GM12878 (cell line): ENCODE results near the gene GLRX5. TPM values are rescaled to one million over a fixed set of nuclear protein-coding genes. Genes with fewer than 3 reads are reported as not detected.

Experiments
- ATAC-seq: fragments of 200-7000 bp; cut with Tn5 transposase; 3 replicates; pipeline ENCODE4 v1.9.1; 2020; ENCODE audit warnings: mild to moderate bottlenecking, moderate library complexity
- BruUV-seq: library from RNA; stranded (reverse); fragments of 400-500 nt; replicated peaks from 2 replicates; lab custom pipeline; 2021; lab: Mats Ljungman, UMichigan
- CTCF ChIA-PET: fragments of 300-600 bp; sonication (Branson Sonifier 250); formaldehyde crosslinking; extraction: SDS; loops from one replicate; lab custom pipeline; 2021; ENCODE audit warnings: inconsistent platforms; lab: Yijun Ruan, JAX
- POLR2A ChIA-PET: fragments of 350-600 bp; formaldehyde crosslinking; extraction: SDS; loops from one replicate; lab custom pipeline; 2021; ENCODE audit warnings: inconsistent platforms; lab: Charles Lee
- RAD21 ChIA-PET: fragments of 300-600 bp; sonication (Branson Sonifier 250); formaldehyde crosslinking; loops from one replicate; lab custom pipeline; 2023; ENCODE audit warnings: antibody characterized with exemption; ENCODE audit not compliant: unreplicated experiment; lab: Charles Lee
- SMC1A ChIA-PET: fragments of 300-600 bp; sonication (Branson Sonifier 250); formaldehyde crosslinking; loops from one replicate; lab custom pipeline; 2023; ENCODE audit not compliant: unreplicated experiment, uncharacterized antibody; lab: Charles Lee
- DNase-seq: peaks from one replicate; pipeline ENCODE4 v3.0.0-alpha.2; 2011; ENCODE audit warnings: low read depth, low spot score
- FAIRE-seq: peaks from 3 replicates; lab custom pipeline; 2011; peaks lifted over from hg19 to GRCh38; lab: Jason Lieb, UNC
- H2AFZ ChIP-seq: 2 replicates; pipeline ENCODE4 v1.6.0; 2011; ENCODE audit warnings: low read depth, low read length, control low read depth; ENCODE audit not compliant: control insufficient read depth
- H3K27ac ChIP-seq: 2 replicates; pipeline ENCODE4 v1.5.1; 2011; ENCODE audit warnings: control low read depth; ENCODE audit not compliant: control insufficient read depth, insufficient read depth
- H3K27me3 ChIP-seq, 2 experiments: replicated peaks in 1 of 2; 2 replicates each; pipeline versions ENCODE4 v1.6.0 to v1.6.1; 2011; ENCODE audit warnings: low read length in 1 of 2; ENCODE audit not compliant: control insufficient read depth in 2 of 2, insufficient read depth in 2 of 2
- H3K36me3 ChIP-seq, 2 experiments: 2 replicates each; pipeline ENCODE4 v1.5.1; 2011; ENCODE audit warnings: low read length in 1 of 2; ENCODE audit not compliant: control insufficient read depth in 2 of 2, insufficient read depth in 2 of 2
- H3K4me1 ChIP-seq: 2 replicates; pipeline ENCODE4 v1.6.1; 2011; ENCODE audit warnings: mild to moderate bottlenecking, low read length, moderate library complexity, mixed read lengths; ENCODE audit not compliant: control insufficient read depth, insufficient read depth
- H3K4me2 ChIP-seq: 2 replicates; pipeline ENCODE4 v1.6.0; 2011; ENCODE audit warnings: control low read depth; ENCODE audit not compliant: control insufficient read depth, insufficient read depth
- H3K4me3 ChIP-seq: fragments of 200-600 bp; sonication (generic); 2 replicates; pipeline ENCODE4 v1.5.1; 2016
- H3K79me2 ChIP-seq: 2 replicates; pipeline ENCODE4 v1.6.0; 2011; ENCODE audit warnings: low read length; ENCODE audit not compliant: control insufficient read depth, insufficient read depth
- H3K9ac ChIP-seq: 2 replicates; pipeline ENCODE4 v1.8.0; 2011; ENCODE audit warnings: low read length, control low read depth, mixed read lengths; ENCODE audit not compliant: control insufficient read depth, insufficient read depth
- H3K9me3 ChIP-seq: replicated peaks from 3 replicates; pipeline ENCODE4 v1.5.1; 2011; ENCODE audit warnings: mild to moderate bottlenecking, low read length; ENCODE audit not compliant: control insufficient read depth, insufficient read depth
- H4K20me1 ChIP-seq: 2 replicates; pipeline ENCODE4 v1.6.0; 2011; ENCODE audit not compliant: control insufficient read depth, insufficient read depth
- BCL3 ChIP-seq: IDR thresholded peaks from 2 replicates; pipeline ENCODE4 v1.6.1; 2011; ENCODE audit warnings: borderline replicate concordance, low read depth, mild to moderate bottlenecking, moderate library complexity, low read length; ENCODE audit not compliant: insufficient read depth, poor library complexity, severe bottlenecking
- IRF4 ChIP-seq: IDR thresholded peaks from 2 replicates; pipeline ENCODE4 v1.6.1; 2011; ENCODE audit warnings: low read depth, low read length
- NFYB ChIP-seq: IDR thresholded peaks from 2 replicates; pipeline ENCODE4 v1.6.1; 2011; ENCODE audit warnings: low read depth, mild to moderate bottlenecking, low read length, improper control_type of control experiment, moderate library complexity; ENCODE audit not compliant: insufficient read depth
- SMARCA5 ChIP-seq: fragments of 450-650 bp; IDR thresholded peaks from 2 replicates; pipeline ENCODE4 v1.6.1; 2017; ENCODE audit warnings: mild to moderate bottlenecking
- YBX1 ChIP-seq: fragments of 450-650 bp; IDR thresholded peaks from 2 replicates; pipeline ENCODE4 v1.6.1; 2016; ENCODE audit warnings: antibody characterized with exemption
- WGBS: methylation state at CpG from one replicate; pipeline ENCODE4 v1.1.6; 2016; ENCODE audit warnings: low lambda C conversion rate; ENCODE audit not compliant: insufficient replicate concordance, insufficient coverage; ENCODE audit errors: missing lambda C conversion rate; 5-methylcytosine and 5-hydroxymethylcytosine counted together
- in situ Hi-C: fragments of 300-500 bp; cut with MboI; formaldehyde crosslinking; loops from 9 replicates; pipeline ENCODE4 v1.14.3; 2018; ENCODE audit warnings: mixed read lengths
- intact Hi-C: fragments of 100-400 bp; cut with micrococcal nuclease; formaldehyde crosslinking; loops from one replicate; pipeline ENCODE4 v1.14.2; 2022; ENCODE audit not compliant: unreplicated experiment
- polyA plus RNA-seq, 11 experiments: library from polyadenylated mRNA; depleted of rRNA in 4 of 11; unstranded in 6 of 11; stranded (reverse) in 5 of 11; fragments of >200 nt; fragmentation: Nextera tagmentation in 4 of 11; fragmentation: Illumina TruSeq in 1 of 11; extraction: Ambion mirVana in 4 of 11; extraction: Trizol in 1 of 11; gene quantifications; 1 replicate in 1 of 11; 2 replicates in 10 of 11; pipeline versions ENCODE4 v1.2.1 to v1.2.3, GENCODE V29; 2011 to 2016; ENCODE audit warnings: inconsistent platforms in 2 of 11, missing spikeins in 2 of 11, low read depth in 1 of 11
- total RNA-seq, 4 experiments: library from RNA; depleted of rRNA in 3 of 4; stranded (reverse); fragments of >200 nt in 3 of 4; fragmentation: Illumina TruSeq in 1 of 4; extraction: Trizol in 1 of 4; gene quantifications; 2 replicates each; pipeline versions ENCODE4 v1.2.1 to v1.2.3, GENCODE V29; 2013 to 2021

Gene GLRX5
- total and polyA plus RNA-seq, 10 of the 15 experiments (the other 5 are each of a cell fraction or from before 2014, with no cell fraction given), result 12.8 to 139 (median 55.4) TPM

DNA sequence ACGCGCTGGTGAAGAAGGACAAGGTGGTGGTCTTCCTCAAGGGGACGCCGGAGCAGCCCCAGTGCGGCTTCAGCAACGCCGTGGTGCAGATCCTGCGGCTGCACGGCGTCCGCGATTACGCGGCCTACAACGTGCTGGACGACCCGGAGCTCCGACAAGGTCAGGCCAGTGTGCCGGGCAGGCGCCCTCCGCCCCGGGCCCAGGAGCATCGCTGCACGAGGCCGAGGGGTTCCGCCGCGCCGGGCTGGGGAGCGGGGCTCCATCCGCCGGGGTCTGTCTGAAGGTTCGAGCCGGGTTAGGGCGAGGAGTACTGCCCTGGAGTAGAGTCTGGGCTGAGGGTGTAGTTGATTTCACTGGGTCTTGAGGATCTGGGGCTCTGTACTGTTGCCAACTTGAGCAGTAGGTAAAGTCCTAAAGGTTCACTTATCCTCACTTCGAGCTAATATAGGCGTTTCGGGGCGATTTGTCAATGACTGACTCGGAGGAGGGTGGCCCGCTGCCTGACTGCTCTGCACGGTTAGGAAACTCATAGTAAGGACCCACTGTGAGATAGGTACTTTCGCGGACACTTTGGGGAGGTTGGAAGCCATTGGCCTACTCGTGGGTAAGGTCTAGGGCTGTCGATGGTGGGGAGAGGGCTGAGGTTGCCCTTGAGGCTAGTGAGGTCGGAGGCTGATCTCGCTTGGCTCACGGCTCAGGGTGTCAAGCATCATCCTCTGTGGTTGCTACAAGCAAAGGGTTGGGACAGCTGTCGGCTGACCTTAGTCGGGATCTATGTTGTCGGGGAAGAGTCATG lies 574 bp downstream of the GLRX5 start (continued):
- TF ChIP-seq BCL3, result no peak
- no peak for TF ChIP-seq NFYB
- peak; percentile 76; the same call in 1 of the 2 replicates for TF ChIP-seq SMARCA5
- TF ChIP-seq YBX1, result no peak
- TF ChIP-seq, all 136 proteins: peak for 6

- ChIA-PET CTCF (interaction anchor here (1.2 to 12.1 kb wide), 5 partner anchors 9 to 109 kb away, joined by 4 to 118 read pairs (median 5); no protein-coding TSS in a partner anchor), POLR2A (interaction anchor here (1.0 kb wide), 1 partner anchor 29 kb away, joined by 4 read pairs; no protein-coding TSS in a partner anchor), RAD21 (interaction anchor here (0.9 to 1.5 kb wide), 5 partner anchors 8 to 109 kb away, joined by 3 to 12 read pairs (median 3); no protein-coding TSS in a partner anchor), SMC1A (interaction anchor here (1.1 to 2.6 kb wide), 7 partner anchors 9 to 86 kb away, joined by 3 to 12 read pairs (median 4); no protein-coding TSS in a partner anchor)
- ATAC-seq (no peak), DNase-seq (no peak), FAIRE-seq (no peak)
- Histone ChIP-seq H3K27ac (peak overlapping the region; percentile 67), H3K36me3 (no peaks in the 10 kb centered on the region), H3K9me3 (no peaks in the 10 kb centered on the region), H3K9ac (peak overlapping the region; percentile 88), H3K79me2 (peaks cover 88% of the 10 kb centered on the region), H4K20me1 (0 out of 2 replicates have a peak, but pooled peaks cover 2% of the 10 kb centered on the region), H3K4me2 (peak overlapping the region; percentile 92), H3K4me3 (peak overlapping the region; percentile 90), H3K27me3 (no peaks in the 10 kb centered on the region), H3K4me1 (peaks cover 8% of the 10 kb centered on the region; the same call in 1 of the 2 replicates), H2AFZ (no peak overlapping the region)
- in situ Hi-C loops (no loop called here), intact Hi-C loops (loop anchor here (10.0 kb wide), 1 partner anchor 381 kb away; the partner anchor contains the start of gene DICER1)
- no TSS peak for BruUV-seq
- TF ChIP-seq IRF4 (no peak), BCL3 (peak; percentile 23)
- 29% methylated on average over 4 of the region's 4 CpGs for WGBS
Measured at GRCh38 chr14:95536036-95536593, 1.3 kb downstream of the GLRX5 start.
